ENCODE data around the gene HERC3.

The HERC3 gene

GRCh38 chr4:88575186-88575585, 17.1 kb upstream of the HERC3 start:
- TF ChIP-seq CTCF (IDR thresholded peaks at IDR 0.05; ENCODE audit: insufficient read depth, low read length, missing control alignments): no peak
- no peak for DNase-seq (ENCODE audit: low read depth, low spot score)
- no peak overlapping the region for H3K4me3 ChIP-seq (ENCODE audit: low read depth, low read length)
- ChIA-PET POLR2A (no interaction called here), CTCF (interaction anchor here (1.4 to 2.9 kb wide), 3 partner anchors 9 to 36 kb away, joined by 3 to 14 read pairs (median 6); no protein-coding TSS in a partner anchor)

GRCh38 chr4:88582493-88582892, 9.8 kb upstream of the HERC3 start:
- POLR2A ChIA-PET: no interaction called here
- TF ChIP-seq CTCF (IDR thresholded peaks at IDR 0.05; ENCODE audit: insufficient read depth, low read length, missing control alignments): no peak

GRCh38 chr4:88583631-88584470, 8.4 kb upstream of the HERC3 start:
- DNase-seq (ENCODE audit: low read depth, low spot score): no peak
- POLR2A ChIA-PET: interaction anchor here (0.7 kb wide), 1 partner anchor 44 kb away, joined by 4 read pairs; no protein-coding TSS in a partner anchor
- no peak overlapping the region for H3K4me3 ChIP-seq (ENCODE audit: low read depth, low read length)
- CTCF ChIA-PET: interaction anchor here (1.0 to 2.4 kb wide), 5 partner anchors 9 to 75 kb away, joined by 3 to 14 read pairs (median 4); no protein-coding TSS in a partner anchor
- TF ChIP-seq CTCF (IDR thresholded peaks at IDR 0.05; ENCODE audit: insufficient read depth, low read length, missing control alignments): no peak

More at GRCh38 chr4:88582493-88582892, 9.8 kb upstream of the HERC3 start:
- H3K4me3 ChIP-seq (ENCODE audit: low read depth, low read length): no peak overlapping the region
- DNase-seq (ENCODE audit: low read depth, low spot score): no peak
- CTCF ChIA-PET: interaction anchor here (1.5 to 2.4 kb wide), 2 partner anchors 8 to 40 kb away, joined by 3 to 14 read pairs; no protein-coding TSS in a partner anchor

- no peak overlapping the region for H3K4me3 ChIP-seq (ENCODE audit: low read depth, low read length)
- DNase-seq (ENCODE audit: low read depth, low spot score): no peak
- CTCF ChIA-PET: interaction anchor here (1.5 to 2.4 kb wide), 2 partner anchors 10 to 75 kb away, joined by 4 to 14 read pairs; no protein-coding TSS in a partner anchor
- POLR2A ChIA-PET: no interaction called here
- TF ChIP-seq CTCF (IDR thresholded peaks at IDR 0.05; ENCODE audit: insufficient read depth, low read length, missing control alignments): no peak
These were observed 7.8 kb upstream of the HERC3 start for GRCh38 chr4:88584471-88584900.

- DNase-seq (ENCODE audit: low read depth, low spot score): no peak
- ChIA-PET CTCF (no interaction called here), POLR2A (no interaction called here)
- H3K4me3 ChIP-seq (ENCODE audit: low read depth, low read length): no peak overlapping the region
- no peak for TF ChIP-seq CTCF (IDR thresholded peaks at IDR 0.05; ENCODE audit: insufficient read depth, low read length, missing control alignments)
These were observed 6.4 kb upstream of the HERC3 start for GRCh38 chr4:88585917-88586316.

GRCh38 chr4:88587306-88587705, 5.0 kb upstream of the HERC3 start:
- H3K4me3 ChIP-seq (ENCODE audit: low read depth, low read length): no peak overlapping the region
- no peak for DNase-seq (ENCODE audit: low read depth, low spot score)
- ChIA-PET CTCF (interaction anchor here (1.6 kb wide), 1 partner anchor 14 kb away, joined by 4 read pairs; no protein-coding TSS in a partner anchor), POLR2A (no interaction called here)
- no peak for TF ChIP-seq CTCF (IDR thresholded peaks at IDR 0.05; ENCODE audit: insufficient read depth, low read length, missing control alignments)

All from AG04449 (cell line).